Stimulated activated CD8-positive, alpha-beta memory T cell treated with anti-CD3 and anti-CD28 coated beads, Interleukin-15, amount 100 ng/mL, for 4 hours (primary cell): ENCODE data around the gene LRRK2.
"Not testable (repeated sequence)": the region's sequence is repeated elsewhere in the genome, so short reads cannot be mapped to it uniquely, and the experiment has no call there.

Experiments
- DNase-seq, 2 donors: peaks; one replicate each; pipeline ENCODE4 v3.0.0-alpha.2; 2020; ENCODE audit warnings: low read depth in 2 of 2

LRRK2 gene

GRCh38 chr12:40248585-40249297 lies 23.9 kb downstream of the LRRK2 start:
- no peak for DNase-seq

- not testable (repeated sequence) for DNase-seq
Measured at GRCh38 chr12:40250652-40251051, 25.9 kb downstream of the LRRK2 start.

GRCh38 chr12:40253936-40254335 lies 29.1 kb downstream of the LRRK2 start:
- DNase-seq, result no peak

- no peak for DNase-seq
Measured at GRCh38 chr12:40254455-40255085, 29.8 kb downstream of the LRRK2 start.

- DNase-seq, result no peak
Measured at GRCh38 chr12:40258371-40258770, 33.6 kb downstream of the LRRK2 start.

- DNase-seq, result no peak
Measured at GRCh38 chr12:40261937-40262336, 37.1 kb downstream of the LRRK2 start.

GRCh38 chr12:40262657-40263056 lies 37.9 kb downstream of the LRRK2 start:
- DNase-seq, result no peak

GRCh38 chr12:40263616-40264409 lies 39.0 kb downstream of the LRRK2 start:
- DNase-seq, result no peak

GRCh38 chr12:40271981-40272664 lies 47.3 kb downstream of the LRRK2 start:
- no peak for DNase-seq

GRCh38 chr12:40281791-40282364 lies 57.1 kb downstream of the LRRK2 start:
- DNase-seq, result no peak

- DNase-seq, result no peak
Measured at GRCh38 chr12:40286583-40286982, 61.8 kb downstream of the LRRK2 start.

- DNase-seq, result no peak
Measured at GRCh38 chr12:40287369-40287975, 62.7 kb downstream of the LRRK2 start.

GRCh38 chr12:40292788-40293429 lies 68.1 kb downstream of the LRRK2 start:
- DNase-seq, result no peak

- DNase-seq, result no peak
Measured at GRCh38 chr12:40298341-40298740, 73.5 kb downstream of the LRRK2 start.

GRCh38 chr12:40300490-40300889 lies 75.7 kb downstream of the LRRK2 start:
- no peak for DNase-seq

- no peak for DNase-seq
Measured at GRCh38 chr12:40309001-40309400, 84.2 kb downstream of the LRRK2 start.

GRCh38 chr12:40310211-40310610 lies 85.4 kb downstream of the LRRK2 start:
- no peak for DNase-seq

- no peak for DNase-seq
Measured at GRCh38 chr12:40312196-40312595, 87.4 kb downstream of the LRRK2 start.

- DNase-seq, result no peak
Measured at GRCh38 chr12:40312982-40313576, 88.3 kb downstream of the LRRK2 start.

- DNase-seq, result no peak
Measured at GRCh38 chr12:40313928-40314327, 89.1 kb downstream of the LRRK2 start.
